ENCODE data around the gene KISS1R.
A peak's percentile ranks its signal among the peaks of the same experiment; 100 is the strongest.
"Not testable (repeated sequence)": the region's sequence is repeated elsewhere in the genome, so short reads cannot be mapped to it uniquely, and the experiment has no call there.

The KISS1R gene

DNA sequence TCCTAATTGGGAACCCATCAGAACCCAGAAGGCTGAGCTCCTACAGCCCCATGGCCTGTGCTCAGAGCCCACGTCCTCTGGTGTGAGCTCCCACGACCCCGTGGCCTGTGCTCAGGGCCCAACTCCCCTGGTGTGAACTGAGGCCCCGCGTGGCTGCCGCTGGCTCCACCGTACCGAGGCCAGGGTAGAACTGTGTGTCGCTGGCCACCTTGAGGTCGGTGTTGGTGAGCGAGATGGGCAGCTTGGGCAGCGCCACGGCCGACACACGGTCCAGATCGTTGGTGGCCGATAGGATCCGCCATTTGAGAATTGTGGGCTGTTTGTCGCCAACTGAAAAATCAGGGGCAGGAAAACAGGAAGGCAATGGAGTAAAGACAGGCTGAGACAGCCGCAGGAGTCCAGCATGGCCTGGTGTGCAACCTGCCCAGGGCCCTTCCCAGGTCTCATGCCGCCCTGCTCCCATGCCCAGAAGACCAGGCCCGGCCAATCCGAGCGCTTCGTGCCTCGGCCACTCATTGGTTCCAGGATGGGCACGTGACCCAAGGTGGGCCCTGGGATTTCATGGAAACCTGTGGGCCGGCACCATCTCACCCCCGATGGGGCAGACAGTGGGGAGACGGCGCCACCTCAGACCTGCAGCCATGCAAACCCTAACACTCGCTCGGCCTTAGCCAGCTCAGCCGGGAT lies 35.6 kb upstream of the KISS1R start:
- no peak for DNase-seq (ENCODE audit: low read depth in 1 of 2, low spot score in 1 of 2)

DNA sequence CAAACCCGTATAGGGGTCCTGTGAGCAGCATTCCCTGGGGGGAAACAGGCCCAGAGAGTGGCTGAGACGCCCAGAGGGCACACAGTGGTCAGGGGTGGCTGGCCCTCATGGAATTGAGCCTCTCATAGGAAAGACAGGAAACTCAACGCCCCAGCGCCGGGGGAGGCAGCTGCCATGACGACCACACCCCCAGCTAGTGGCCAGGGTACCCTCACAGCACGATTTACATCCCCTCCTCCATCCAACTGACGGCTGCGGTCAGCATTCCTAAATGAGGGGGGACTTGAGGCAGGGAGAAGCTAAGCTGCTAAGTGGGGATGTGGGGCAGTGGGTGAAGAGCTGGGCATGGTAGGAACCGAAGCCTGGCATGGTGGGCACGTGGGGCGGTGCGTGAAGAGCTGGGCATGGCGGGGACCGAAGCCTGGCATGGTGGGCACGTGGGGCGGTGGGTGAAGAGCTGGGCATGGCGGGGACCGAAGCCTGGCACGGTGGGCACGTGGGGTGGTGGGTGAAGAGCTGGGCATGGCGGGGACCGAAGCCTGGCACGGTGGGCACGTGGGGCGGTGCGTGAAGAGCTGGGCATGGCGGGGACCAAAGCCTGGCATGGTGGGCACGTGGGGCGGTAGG lies 34.1 kb upstream of the KISS1R start:
- DNase-seq (ENCODE audit: low read depth in 1 of 2, low spot score in 1 of 2), result no peak

DNA sequence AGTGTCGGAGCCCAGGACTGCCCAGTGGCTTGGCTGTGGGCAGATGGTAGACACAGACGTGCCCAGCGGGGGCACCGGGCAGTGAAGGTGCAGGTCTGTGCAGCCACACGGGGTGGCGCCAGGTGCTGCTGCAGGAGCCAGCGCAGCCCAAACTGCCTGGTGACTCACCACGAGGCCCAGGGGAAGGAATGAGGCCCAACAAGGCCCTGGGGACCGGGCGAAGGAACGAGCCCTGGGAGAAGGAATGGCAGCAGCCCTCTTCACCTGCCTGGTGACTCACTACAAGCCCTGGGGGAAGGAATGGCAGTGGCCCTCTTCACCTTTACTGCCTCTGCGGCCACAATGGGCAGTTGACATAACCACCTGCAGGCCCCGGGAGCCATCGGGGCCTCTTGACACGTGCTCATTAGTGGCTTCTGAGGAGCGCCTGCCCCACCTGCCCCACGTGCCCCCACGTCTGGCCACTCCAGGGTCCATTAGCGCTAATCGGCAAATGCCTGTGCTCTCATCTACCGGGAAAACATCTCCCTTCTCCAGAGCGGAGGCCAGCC lies 33.4 kb upstream of the KISS1R start:
- DNase-seq (ENCODE audit: low read depth in 1 of 2, low spot score in 1 of 2), result no peak

DNA sequence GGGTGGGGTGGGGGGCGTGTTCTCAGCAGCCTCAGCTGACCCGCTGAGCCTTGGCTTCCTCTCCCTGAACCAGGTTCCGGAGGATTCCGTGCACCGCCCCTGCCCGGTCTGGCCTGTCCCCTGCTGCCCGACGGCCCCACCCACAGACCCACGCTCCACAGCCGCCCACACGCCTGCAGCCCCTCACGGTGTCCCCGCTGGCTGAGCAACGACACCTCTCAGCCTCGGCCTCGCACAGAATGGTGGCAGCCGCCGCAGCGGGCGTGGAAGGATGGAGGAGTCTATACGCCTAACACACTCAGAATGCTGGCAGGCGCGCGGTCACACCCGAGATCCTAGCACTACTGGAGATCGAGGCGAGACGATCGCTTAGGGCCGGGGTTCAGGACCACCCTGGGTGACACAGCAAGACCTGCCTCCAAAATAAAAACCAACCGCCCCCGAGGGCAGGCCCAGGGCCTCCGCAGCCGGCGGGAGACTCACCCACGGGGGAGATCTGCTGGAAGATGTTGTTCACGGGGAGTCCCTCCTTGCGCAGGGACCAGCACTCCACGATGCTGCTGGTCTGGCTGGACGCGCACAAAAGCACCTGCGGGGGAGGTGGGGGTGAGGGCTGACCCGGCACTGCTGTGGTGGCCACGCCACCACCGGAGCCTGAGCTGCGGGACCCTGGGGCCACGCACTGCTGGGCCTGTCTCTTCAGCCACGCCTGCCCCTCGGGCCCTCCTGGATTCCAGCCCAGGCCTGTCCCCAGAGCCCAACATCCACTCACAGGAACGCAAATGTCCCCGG lies 32.5 kb upstream of the KISS1R start:
- DNase-seq (ENCODE audit: low read depth in 1 of 2, low spot score in 1 of 2), result no peak

DNA sequence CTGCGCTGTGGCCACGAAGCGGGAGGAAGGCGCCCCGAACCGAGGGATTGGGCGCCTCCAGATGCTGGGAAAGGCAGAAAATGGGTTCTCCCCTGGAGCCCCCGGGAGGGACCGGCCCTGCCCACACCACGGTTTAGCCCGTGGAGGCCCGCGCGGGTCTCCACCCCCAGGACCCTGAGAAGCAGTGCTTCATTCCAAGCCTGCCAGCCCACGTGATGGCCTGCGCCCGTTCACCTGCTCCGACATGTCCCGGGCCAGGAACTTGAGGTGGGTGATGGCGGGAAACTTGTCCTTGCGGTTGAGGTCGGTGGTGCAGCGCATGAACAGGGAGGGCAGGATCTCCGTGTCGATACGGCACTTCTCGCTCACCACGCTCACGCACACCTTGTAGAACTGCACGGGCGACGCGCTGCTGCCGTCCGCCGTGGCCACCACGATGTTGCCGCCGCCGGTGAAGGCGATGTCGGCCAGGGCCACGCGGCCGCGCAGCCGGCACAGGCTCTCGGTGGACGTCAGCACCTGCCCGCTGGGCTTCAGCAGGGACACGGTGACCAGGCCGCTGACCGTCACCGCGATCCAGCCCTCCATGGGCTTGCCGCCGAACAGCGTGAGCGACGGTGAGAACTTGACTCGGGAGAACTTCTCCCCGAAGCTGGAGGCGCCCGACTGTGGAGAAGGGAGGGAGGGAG lies 31.5 kb upstream of the KISS1R start:
- no peak for DNase-seq (ENCODE audit: low read depth in 1 of 2, low spot score in 1 of 2)

DNA sequence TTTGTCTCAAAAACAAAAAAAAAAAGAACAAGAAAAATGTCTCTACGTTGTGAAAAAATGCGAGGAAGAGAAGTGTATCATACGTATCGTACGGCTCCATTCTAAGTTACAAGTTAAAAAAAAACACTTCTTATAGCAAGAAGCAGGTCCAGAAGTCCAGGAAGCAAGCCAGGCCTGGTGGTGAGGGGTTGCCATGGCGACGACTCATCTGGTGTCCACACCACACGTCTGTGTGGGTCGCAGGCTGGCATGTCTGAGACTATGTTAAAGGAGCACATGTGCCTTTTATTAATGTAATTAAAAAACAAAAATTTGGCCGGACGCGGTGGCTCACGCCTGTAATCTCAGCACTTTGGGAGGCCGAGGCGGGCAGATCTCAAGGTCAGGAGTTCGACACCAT lies 30.1 kb upstream of the KISS1R start:
- DNase-seq (ENCODE audit: low read depth in 1 of 2, low spot score in 1 of 2), result no peak

DNA sequence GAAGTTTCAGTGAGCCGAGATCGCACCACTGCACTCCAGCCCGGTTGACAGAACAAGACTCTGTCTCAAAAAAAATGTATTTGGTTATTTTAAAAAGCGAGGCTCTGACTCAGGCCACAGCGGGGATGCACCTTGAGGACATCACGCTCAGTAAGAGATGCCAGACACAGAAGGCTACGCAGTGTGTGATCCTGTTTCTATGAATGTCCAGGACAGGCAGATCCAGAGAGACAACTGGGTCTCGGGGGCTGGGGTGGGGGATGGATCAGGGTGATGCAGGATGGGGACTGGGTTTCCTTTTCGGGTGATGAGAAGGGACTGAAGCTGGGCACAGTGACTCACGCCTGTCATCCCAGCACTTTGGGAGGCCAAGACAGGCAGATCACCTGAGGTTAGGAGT lies 29.5 kb upstream of the KISS1R start:
- no peak for DNase-seq (ENCODE audit: low read depth in 1 of 2, low spot score in 1 of 2)

DNA sequence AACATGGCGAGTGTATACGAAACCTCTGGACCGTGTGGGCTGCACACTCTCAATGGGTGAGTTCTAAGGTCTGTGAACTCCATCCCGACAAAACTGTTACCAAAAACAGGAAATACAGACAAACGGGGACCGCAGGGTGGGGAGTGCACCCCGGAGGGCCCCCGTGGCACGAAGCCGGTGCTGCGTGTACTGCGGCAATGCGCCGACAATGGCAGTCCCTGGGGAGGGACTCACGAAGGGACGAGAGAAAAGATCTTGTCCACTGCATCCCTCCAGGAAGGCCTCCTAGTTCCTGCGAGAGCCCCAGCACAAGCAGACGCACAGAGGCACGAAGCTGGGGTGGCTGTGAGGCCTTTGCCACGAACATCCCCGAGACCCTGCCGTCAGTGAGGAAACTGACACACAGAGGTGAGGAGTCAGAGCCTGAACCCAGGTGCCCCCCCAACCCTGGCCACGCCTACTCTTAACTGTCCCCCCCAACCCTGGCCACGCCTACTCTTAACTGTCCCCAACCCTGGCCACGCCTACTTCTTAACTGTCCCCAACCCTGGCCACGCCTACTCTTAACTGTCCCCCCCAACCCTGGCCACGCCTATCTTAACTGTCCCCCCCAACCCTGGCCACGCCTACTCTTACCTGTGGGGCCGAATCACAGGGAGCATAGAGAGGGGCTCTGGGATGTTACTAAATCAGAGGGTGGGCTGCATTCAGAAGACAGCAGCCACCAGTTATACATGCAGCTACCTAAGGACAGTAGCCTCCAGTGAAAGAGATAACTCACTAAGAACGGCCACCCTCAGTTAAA lies 28.4 kb upstream of the KISS1R start:
- DNase-seq (ENCODE audit: low read depth in 1 of 2, low spot score in 1 of 2), result peak in 1 of 2 donors; percentile 25

DNA sequence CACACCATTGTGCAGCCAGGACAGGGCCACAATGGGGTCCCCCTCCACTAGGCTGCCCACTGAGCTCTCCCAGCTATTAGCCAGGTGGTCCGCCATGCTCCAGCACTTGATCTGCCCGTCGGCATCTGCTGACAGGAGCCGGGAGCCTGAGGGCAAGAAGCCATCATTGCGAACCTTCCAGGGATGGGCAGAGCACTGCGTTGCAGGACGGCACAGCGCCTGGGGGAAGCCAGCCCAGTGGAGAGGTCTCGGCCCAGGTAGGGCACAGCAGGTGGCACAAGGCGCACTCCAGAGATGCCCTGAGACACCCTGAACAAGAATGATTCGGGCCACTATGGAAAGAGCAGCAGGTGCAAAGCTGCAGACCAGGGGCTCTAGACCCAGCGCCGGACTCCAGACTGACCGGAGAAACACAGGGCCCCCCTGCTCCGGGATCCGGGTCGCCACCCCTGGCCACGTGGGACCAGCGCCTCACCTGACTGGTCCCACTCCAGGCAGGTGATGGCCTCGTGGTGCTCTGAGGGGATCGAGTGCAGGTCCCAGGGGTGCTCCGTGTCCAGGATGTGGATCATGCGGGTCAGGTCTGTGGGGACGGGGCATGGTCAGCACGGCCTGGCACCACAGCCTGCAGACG lies 27.4 kb upstream of the KISS1R start:
- DNase-seq (ENCODE audit: low read depth in 1 of 2, low spot score in 1 of 2), result no peak

DNA sequence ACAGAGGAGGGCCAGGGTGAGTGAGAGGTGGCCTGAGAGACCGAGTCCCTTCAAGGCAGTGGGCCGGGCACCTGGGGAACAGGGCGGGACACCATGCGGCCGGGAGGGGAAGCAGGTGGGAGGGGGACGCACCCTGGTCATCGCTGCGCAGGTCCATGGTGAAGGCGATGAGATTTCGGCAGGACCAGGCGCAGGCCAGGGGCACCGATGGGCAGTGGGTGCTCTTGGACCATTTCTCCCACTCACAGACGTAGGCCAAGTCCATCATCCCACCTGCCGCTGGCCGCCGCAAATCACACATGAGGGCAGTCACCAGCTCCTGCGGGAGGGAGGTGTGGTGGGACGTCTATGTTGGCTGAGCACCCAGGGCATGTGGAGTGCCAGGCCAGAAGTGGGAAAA lies 26.3 kb upstream of the KISS1R start:
- no peak for DNase-seq (ENCODE audit: low read depth in 1 of 2, low spot score in 1 of 2)

DNA sequence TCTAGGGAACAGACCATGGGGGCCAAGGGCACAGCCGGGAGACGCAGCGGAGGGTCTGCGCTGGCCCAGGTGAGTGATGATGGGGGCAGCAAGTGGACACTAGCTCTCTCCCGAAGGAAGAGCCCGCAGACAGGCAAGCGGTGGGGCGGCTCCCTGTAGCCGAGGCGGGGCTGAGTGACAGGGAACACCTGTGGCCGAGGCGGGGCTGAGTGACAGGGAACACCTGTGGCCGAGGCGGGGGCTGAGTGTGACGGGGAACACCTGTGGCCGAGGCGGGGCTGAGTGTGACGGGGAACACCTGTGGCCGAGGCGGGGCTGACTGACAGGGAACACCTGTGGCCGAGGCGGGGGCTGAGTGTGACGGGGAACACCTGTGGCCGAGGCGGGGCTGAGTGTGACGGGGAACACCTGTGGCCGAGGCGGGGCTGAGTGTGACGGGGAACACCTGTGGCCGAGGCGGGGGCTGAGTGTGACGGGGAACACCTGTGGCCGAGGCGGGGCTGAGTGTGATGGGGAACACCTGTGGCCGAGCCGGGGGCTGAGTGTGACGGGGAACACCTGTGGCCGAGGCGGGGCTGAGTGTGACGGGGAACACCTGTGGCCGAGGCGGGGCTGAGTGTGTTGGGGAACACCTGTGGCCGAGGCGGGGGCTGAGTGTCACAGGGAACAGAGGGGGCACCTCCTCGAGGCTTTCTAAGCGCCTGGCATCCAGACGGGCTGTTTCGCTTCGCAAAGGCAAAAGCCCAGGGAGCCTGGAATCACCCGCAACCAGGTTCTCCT lies 25.5 kb upstream of the KISS1R start:
- not testable (repeated sequence) for DNase-seq (ENCODE audit: low read depth in 1 of 2, low spot score in 1 of 2)

DNA sequence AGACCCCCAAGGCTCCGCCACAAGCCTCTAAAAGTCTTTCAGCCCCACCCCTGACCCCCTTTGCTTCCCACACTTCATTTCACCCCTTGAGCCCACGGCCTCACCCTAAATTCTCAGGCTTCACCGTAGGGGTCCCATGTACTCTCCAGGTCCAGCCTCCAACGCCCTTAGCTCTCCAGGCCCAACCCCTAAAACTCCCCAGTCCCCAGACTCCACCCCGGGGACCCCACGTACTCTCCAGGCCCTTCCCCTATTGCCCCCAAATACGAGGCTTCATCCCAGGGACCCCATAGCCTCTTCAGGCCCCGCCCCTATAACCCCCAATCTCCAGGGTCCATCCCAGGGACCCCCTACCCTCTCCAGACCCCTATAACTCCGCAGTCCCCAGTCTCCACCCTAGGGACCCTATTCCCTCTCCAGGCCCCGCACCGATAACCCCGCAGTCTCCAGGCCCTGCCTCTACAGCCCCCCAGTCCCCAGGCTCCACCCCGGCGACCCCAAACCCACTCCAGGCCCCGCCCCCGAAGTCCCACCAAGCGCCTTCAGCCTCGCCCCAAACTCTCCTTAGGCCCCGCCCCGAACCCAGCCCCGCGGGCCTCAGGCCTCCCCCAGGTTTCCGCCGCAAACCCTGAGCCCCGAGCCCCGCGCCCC lies 24.8 kb upstream of the KISS1R start:
- no peak for DNase-seq (ENCODE audit: low read depth in 1 of 2, low spot score in 1 of 2)

DNA sequence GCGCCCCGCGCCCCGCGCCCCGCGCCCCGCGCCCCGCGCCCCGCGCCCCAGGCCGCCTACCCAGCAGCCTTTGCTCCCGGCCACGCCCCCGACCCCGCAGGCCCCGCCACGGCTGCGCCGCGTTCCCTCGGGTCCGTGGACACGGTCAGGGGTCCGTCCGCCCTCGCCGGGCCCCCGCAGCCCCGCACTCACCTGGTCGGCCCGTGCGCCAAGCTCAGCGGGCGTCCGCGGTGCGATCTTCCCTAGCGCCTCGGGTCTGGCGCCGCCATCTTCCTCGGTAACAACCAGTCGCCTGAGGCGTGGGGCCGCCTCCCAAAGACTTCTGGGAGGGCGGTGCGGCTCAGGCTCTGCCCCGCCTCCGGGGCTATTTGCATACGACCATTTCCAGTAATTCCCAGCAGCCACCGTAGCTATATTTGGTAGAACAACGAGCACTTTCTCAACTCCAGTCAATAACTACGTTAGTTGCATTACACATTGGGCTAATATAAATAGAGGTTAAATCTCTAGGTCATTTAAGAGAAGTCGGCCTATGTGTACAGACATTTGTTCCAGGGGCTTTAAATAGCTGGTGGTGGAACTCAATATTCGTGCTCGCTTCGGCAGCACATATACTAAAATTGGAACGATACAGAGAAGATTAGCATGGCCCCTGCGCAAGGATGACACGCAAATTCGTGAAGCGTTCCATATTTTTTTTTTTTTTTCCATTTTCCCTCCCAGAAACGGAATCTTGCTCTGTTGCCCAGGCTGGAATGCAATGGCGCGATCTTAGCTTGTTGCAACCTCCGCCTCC lies 24.0 kb upstream of the KISS1R start, which contains the start of the genes MED16 and RNU6-9:
Gene MED16 (minus strand): TSS at position 294 of the 796 bp plus-strand sequence. CDS start 2,056 bp downstream, outside the sequence.
Gene RNU6-9 (plus strand): TSS at position 591 of the 796 bp plus-strand sequence.
- DNase-seq (ENCODE audit: low read depth in 1 of 2, low spot score in 1 of 2), result peak; percentile 74 to 85

DNA sequence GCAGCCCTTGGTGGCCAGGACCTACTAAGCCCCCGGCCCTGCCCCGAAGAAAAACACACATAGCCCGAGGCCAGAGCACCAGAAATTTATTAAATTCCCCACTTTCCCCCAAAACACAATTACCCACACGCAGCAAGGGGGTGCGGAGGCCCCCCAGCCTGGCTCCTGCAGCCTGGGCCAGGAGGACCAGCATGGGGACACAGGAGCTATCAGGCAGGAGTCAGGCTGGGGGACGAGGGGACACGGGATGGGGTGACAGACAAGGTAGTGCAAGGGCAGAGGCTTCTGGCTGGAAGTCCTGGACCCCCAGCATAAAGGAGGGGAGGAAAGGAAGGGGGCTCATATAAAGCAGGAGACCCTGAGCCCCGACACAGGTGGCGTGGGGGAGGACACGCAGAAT lies 20.7 kb upstream of the KISS1R start:
- no peak for DNase-seq (ENCODE audit: low read depth in 1 of 2, low spot score in 1 of 2)

DNA sequence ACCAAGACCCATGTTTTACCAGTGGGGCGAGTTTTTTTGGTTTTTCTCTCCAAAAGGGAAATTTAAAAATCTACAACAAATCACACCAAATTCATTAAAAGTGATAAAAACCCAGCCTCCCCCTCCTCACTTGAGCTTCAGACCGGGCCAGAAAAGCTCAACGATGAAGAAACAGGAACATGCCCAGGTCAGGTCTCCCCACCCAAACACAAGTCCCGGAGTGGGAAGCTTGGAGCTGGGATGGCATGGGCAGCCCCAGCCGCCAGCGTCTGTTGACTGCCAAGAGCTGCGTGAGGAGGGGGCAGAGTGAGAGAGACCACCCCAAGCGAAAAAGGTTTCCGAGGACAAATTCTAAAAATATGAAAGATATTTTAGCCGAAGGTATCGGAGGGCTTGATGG lies 20.1 kb upstream of the KISS1R start:
- DNase-seq (ENCODE audit: low read depth in 1 of 2, low spot score in 1 of 2), result no peak

DNA sequence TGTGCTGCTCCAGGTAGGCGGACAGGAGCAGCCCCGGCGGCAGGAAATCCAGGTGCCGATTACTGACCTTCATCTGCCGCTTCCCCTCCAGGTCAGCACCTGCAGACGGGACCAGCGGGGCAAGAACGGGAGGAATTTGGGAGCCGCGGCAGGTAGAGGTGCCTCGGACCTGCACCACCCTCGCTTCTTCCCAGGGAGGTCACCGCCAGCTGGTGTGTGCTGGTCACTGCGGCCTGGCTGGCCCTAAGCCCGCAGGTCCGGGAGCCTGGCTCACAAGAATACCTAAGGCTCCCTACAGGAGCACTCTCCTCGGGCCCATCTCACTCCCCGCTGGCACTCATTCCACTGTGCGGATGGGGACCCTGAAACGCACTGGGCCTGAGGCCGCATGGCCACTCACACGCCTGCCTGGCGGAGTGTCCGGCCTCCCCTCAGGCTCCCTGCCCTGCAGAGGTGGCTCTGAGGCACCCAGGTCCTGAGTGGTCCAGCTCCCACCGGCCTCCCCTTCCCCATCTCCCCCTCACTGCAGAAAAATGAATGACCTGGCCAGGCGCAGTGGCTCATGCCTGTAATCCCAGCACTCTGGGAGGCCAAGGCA lies 19.6 kb upstream of the KISS1R start:
- no peak for DNase-seq (ENCODE audit: low read depth in 1 of 2, low spot score in 1 of 2)

DNA sequence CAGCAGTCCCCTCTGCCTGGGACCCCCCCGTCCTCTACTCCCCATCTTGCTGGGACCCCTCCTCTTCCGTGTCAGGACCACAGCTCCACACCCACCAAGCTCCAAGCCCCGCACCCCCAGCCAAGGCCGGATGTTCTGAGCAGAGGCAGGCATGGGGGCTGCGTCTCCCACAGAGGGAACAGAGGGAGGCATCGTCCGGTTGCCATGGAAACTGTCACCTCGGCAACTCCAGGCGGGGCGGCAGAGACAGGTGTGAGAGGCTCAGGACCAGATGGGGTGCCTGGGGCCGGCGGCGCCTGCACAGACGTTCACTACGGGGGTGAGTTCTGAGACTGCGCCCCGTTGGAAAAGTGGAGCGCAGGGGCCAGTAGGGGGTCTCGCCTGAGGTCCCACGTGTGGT lies 18.5 kb upstream of the KISS1R start:
- no peak for DNase-seq (ENCODE audit: low read depth in 1 of 2, low spot score in 1 of 2)
